G401 (cell line): ENCODE measurements around the gene ZNF691. TPM values are rescaled to one million over a fixed set of nuclear protein-coding genes. Genes with fewer than 3 reads are reported as not detected.

Source experiments
- DNase-seq: peaks from one replicate; pipeline ENCODE4 v3.0.0-alpha.2; 2015; ENCODE audit warnings: low spot score
- in situ Hi-C: cut with HindIII; loops from 2 replicates; pipeline ENCODE4 v1.10.0; 2016; ENCODE audit warnings: low sequenced_read_pairs, mixed read lengths
- total RNA-seq: library from RNA; depleted of rRNA; stranded (reverse); fragments of >200 nt; shearing (Covaris generic); gene quantifications from 2 replicates; pipeline ENCODE4 v1.2.3, GENCODE V29; 2014

Gene ZNF691
- total RNA-seq, 1 experiment from 2014 or later: 24.4 TPM

- DNase-seq: no peak
- in situ Hi-C loops: no loop called here
These were observed 21.2 kb upstream of the ZNF691 start for GRCh38 chr1:42825036-42825851.

GRCh38 chr1:42830631-42831030 lies 15.8 kb upstream of the ZNF691 start:
- DNase-seq: no peak

DNA sequence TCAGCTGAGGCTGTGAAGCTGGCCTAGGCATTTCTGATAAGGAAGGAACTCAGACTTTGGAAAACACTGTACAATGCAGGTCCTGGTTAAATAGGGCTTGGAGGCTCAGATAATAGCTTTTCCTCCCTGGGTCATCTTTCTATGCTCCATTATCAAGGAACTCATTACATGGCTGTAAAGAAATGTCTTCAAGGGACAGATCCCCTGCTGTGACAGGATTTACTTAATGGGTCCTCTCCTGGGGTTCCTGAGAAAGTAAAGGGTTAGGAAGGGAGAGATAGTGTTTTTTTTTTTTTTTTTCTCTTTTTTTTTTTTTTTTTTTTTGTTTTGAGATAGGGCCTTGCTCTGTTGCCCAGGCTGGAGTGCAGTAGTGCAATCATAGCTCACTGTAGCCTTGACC lies 15.1 kb upstream of the ZNF691 start:
- in situ Hi-C loops: no loop called here

More at GRCh38 chr1:42830631-42831030, 15.8 kb upstream of the ZNF691 start:
- in situ Hi-C loops: no loop called here

GRCh38 chr1:42832641-42833240 lies 13.7 kb upstream of the ZNF691 start:
- DNase-seq: no peak
- in situ Hi-C loops: no loop called here

More for the DNA sequence above, 15.1 kb upstream of the ZNF691 start:
- no peak for DNase-seq

- DNase-seq: no peak
These were observed 12.4 kb upstream of the ZNF691 start for GRCh38 chr1:42833981-42834380.

DNA sequence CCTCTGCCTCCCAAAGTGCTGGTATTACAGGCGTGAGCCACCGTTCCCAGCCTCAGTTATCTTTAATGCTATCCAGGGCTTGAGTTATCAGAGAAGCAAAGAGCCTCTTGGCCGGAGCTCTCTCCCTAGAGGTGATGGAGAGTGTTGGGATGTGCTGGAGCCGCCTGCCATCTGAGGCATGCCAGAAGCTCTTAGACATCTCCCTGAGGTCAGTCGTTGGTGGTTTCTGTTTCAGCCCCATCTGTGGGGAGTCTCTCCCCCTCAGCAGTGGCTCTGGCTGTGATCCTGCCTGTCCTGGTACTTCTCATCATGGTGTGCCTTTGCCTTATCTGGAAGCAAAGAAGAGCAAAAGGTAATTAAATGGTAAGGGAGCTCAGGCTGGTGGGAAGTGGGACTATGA lies 11.6 kb upstream of the ZNF691 start:
- in situ Hi-C loops: no loop called here
- DNase-seq: no peak

More at GRCh38 chr1:42833981-42834380, 12.4 kb upstream of the ZNF691 start:
- in situ Hi-C loops: no loop called here

- DNase-seq: no peak
- in situ Hi-C loops: no loop called here
These were observed 11.0 kb upstream of the ZNF691 start for GRCh38 chr1:42835422-42835821.

DNA sequence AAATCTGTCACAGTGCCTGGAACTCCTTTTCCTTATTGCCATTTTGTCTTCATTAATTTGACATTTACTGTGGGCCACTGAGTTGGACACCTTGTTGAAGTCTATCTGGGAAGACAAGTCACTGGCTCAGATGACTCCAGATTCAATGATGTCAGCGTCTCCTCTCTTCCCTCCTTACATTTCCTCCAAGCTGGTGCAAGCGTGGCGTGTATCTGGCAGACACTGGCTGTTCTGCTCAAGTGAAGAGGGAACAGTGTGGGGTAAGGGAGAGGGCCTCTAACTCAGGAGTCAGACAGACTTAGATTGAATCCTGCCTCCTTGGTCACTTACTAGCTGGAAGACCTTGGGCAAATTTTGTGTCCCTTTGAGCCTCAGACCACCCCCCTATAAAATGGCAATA lies 8.7 kb upstream of the ZNF691 start:
- in situ Hi-C loops: no loop called here
- DNase-seq: no peak

DNA sequence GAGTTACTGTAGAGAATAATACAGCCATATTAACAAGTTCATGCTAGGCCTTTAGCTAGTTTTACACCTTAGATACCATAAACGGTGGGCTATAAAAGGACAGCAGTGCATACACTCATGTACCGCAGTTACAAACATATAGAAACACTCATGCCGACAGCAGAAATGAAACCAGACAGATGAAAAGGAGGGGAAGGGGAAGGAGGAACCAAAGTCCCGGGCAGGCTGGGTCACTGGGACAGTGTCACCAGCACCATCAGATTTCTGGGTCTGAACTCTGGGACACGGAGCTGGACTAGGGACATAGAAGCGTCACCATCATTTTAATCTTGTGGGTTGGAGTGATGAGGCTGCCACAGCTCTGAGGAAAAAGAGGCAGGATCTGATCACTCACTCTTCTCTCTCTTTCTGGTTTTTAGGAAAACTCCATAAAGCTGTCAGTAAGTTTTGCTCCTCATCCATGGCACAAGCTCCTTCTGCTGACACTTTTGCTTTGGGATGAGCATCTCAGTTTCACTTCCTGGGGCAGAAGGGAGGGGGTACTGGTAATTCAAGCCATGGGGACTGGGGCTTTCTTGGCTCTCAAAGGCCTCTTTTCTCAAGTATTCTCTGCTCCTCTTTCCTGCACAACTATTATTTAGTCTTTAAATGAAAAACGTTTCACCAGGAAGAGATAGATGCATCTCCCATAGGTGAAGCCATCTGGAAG lies 7.8 kb upstream of the ZNF691 start:
- in situ Hi-C loops: no loop called here
- DNase-seq: no peak

GRCh38 chr1:42841010-42841409 lies 5.4 kb upstream of the ZNF691 start:
- in situ Hi-C loops: no loop called here
- DNase-seq: no peak

GRCh38 chr1:42841440-42842147 lies 4.8 kb upstream of the ZNF691 start:
- in situ Hi-C loops: no loop called here
- DNase-seq: no peak

DNA sequence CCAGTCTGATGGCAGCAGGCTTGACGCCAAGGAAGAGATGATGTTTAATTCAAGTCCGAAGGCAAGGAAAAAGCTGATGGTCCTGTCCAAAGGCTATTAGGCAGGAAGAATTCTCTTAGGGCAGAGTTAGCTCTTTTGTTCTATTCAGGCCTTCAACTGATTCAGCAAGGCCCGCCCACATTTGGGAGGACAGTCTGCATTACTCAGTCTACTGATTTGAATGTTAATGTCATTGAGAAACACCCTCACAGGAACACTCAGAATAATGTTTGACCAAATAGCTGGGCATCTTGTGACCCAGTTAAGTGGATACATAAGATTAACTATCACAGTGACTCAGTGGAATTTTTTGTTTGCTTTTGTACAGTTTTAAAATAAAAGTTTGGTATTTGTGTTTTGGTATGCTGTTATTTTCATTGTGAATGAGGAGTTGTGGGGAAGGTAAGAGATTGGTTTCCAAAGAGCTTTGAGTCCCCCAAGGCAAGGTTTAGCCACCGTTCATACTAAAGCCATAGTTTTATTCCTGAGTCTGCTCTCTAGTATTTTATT lies 1.7 kb upstream of the ZNF691 start:
- no peak for DNase-seq
- in situ Hi-C loops: no loop called here

- in situ Hi-C loops: no loop called here
- DNase-seq: no peak
These were observed 1.2 kb upstream of the ZNF691 start for GRCh38 chr1:42845193-42845592.

DNA sequence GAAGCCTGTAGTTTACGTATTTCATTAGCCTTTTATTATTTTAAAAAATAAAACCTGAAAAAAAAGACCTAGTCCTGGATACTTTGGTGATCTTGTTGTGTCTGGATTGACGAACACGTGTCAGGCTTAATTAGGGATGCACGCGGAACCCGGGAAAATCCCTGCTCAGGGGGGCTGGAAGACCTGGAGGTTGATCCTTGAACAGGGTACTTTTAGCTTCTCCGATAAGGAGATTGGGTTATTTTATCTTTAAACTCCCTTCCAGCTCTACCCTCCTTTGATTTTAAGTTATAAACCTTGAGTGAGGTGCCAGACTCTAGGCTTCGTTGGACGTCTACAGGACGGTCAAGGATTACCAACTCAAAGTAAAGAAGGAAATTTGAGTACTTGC lies 552 bp upstream of the ZNF691 start:
- in situ Hi-C loops: no loop called here
- no peak for DNase-seq

DNA sequence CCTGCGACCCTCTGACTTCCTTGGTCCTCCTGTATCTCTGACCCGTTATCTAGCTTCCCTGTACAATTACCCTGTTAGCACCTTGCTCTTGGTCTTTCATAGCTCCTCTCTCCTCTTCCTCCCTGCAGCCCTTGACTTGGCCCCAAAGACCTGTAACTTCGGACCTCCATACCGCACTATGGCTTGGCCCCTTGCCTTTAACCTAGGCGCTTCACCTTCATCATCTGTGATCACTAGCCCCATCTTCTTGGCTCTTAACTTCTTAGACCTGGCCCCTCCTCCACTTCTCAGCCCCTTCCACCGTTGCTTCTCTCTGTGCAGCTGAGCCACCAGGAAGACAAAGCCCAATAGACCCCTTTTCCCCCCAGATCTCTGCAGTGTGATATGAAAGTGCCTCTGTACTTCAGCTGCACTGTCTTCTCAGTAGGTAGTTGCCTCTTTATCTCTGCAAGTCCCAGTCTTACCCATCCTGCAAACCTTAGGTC lies 740 bp downstream of the ZNF691 start:
- in situ Hi-C loops: no loop called here
- no peak for DNase-seq

DNA sequence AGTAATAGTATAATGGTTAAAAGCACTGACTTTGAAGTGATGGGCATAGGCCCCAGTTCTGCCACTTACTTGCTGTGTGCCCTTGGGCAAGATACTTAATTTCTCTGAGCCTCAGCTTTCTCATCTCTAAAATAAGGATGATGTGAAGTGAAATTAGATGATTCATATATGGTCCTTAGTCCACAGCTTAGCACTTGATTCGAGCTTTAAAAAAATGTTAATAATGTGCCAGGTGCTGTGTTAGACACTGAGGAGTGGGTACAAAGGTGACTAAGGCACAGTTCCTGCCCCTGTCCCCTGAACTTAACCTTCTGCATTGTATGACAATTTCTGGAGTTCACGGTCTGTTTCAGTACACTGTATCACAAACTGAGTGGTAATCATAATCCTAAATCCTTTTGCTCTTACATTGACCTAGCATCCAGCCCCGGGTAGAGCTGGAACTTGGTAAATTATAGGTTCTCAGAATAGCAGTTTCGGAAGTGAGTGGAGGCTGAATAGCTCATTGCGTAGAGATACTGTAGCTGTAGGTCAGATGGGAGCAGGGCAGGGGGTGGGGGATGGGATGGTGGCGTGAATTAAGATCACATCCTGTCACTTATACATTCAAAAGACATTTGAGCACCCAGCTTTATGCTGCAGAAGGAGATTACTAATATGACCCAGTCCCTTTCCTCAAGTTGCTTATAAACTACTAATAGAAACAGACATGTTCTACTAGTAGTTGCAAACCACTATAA lies 1.5 kb downstream of the ZNF691 start:
- in situ Hi-C loops: no loop called here
- DNase-seq: no peak

DNA sequence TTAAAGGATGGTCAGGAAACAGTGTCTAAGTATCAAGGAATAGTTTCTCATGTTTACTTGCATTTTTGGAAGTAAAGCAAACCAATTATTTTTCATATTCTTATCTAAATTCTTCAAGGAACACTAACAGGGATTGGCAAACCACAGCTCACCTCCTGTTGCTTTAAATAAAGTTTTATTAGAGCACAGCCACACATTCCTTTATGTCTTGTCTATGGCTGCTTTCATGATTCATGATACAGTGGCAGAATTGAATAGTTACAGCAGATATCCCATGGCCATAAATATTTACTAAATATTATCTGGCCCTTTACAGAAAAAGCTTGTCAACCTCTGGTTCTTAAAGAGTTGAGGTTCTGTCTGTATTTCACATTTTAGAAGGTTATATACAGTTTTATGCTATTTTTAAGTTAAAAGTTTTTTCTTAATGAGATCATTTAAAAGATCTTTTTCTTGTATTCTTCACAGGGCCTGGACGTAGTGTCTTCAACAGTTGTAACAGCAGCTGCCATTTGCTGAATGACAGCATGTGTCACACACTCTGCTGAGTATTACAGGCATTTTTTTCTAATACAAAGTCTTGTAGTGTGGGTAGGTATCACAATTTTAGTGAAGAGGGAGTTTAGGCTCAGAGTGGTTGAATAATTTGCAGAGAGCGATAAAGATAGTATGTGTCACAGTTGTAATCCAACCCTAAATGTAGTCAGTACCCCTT lies 2.6 kb downstream of the ZNF691 start:
- no peak for DNase-seq
- in situ Hi-C loops: no loop called here

DNA sequence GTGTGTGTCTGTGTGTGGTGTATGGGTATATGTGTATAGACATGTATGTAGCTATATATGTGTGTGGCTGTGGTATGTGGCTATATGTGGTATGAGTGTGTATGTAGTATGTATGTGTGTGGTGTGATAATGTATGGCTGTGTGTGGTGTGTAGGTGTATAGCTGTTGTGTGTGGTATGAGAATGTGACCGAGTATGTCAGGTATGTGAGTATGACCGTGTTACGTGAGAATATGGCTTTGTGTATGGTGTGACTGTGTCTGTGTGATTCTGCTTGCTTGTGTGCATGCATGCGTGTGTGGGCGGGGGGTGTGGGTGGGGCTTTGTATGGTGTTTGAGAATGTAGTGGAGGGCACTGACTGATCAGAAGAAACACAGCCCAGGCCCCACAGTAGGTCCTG lies 3.5 kb downstream of the ZNF691 start:
- in situ Hi-C loops: no loop called here
- DNase-seq: no peak
